Liver (tissue), 9 donors: ENCODE results near the gene NPW. TPM values are rescaled to one million over a fixed set of nuclear protein-coding genes. Genes with fewer than 3 reads are reported as not detected.

Experiments used
- DNase-seq: peaks from one replicate; pipeline ENCODE4 v3.0.0-alpha.2; 2017; ENCODE audit warnings: low spot score
- H3K27ac ChIP-seq, 2 donors: one replicate each; pipeline ENCODE4 v1.7.0; 2013; ENCODE audit warnings: inconsistent platforms in 2 of 2, low read length in 2 of 2, control low read depth in 1 of 2, low read depth in 1 of 2, mild to moderate bottlenecking in 1 of 2
- H3K27me3 ChIP-seq, 4 donors: one replicate each; pipeline versions ENCODE4 v1.6.1 to v1.7.0; 2013; ENCODE audit warnings: low read length in 3 of 4, inconsistent platforms in 1 of 4, mild to moderate bottlenecking in 1 of 4, moderate library complexity in 1 of 4; ENCODE audit not compliant: control insufficient read depth in 4 of 4, insufficient read depth in 4 of 4
- H3K36me3 ChIP-seq, 4 donors: one replicate each; pipeline versions ENCODE4 v1.6.1 to v1.7.0; 2013; ENCODE audit warnings: low read length in 3 of 4, mild to moderate bottlenecking in 3 of 4, low read depth in 1 of 4, moderate library complexity in 1 of 4; ENCODE audit not compliant: control insufficient read depth in 4 of 4, insufficient read depth in 3 of 4
- H3K4me1 ChIP-seq, 4 donors: one replicate each; pipeline versions ENCODE4 v1.6.1 to v1.7.0; 2013; ENCODE audit warnings: low read length in 3 of 4, mild to moderate bottlenecking in 3 of 4, moderate library complexity in 1 of 4; ENCODE audit not compliant: control insufficient read depth in 4 of 4, insufficient read depth in 4 of 4
- H3K4me3 ChIP-seq, 3 donors: one replicate each; pipeline versions ENCODE4 v1.6.1 to v1.7.0; 2013; ENCODE audit warnings: low read length in 3 of 3, control low read depth in 1 of 3, low read depth in 1 of 3, mild to moderate bottlenecking in 1 of 3
- H3K9ac ChIP-seq, 2 donors: one replicate each; pipeline ENCODE4 v1.7.0; 2013; ENCODE audit warnings: low read length in 2 of 2, mild to moderate bottlenecking in 2 of 2, moderate library complexity in 2 of 2, control low read depth in 1 of 2, low read depth in 1 of 2
- H3K9me3 ChIP-seq, 4 donors: one replicate each; pipeline versions ENCODE4 v1.6.1 to v1.7.0; 2013; ENCODE audit warnings: low read length in 3 of 4; ENCODE audit not compliant: control insufficient read depth in 4 of 4
- EGR1 ChIP-seq, 2 donors: IDR thresholded peaks; 2 replicates each; pipeline ENCODE4 v1.6.1; 2016 to 2018; ENCODE audit warnings: antibody characterized with exemption in 2 of 2, low read depth in 2 of 2
- FOXA1 ChIP-seq: IDR thresholded peaks from 2 replicates; pipeline ENCODE4 v1.6.1; 2016; ENCODE audit warnings: antibody characterized with exemption
- FOXA2 ChIP-seq: IDR thresholded peaks from 2 replicates; pipeline ENCODE4 v1.6.1; 2016; ENCODE audit warnings: antibody characterized with exemption
- GABPA ChIP-seq, 2 donors: IDR thresholded peaks in 1 of 2; conservative IDR thresholded peaks in 1 of 2; 2 replicates each; pipeline ENCODE4 v1.6.1; 2016; ENCODE audit warnings: antibody characterized with exemption in 2 of 2, mild to moderate bottlenecking in 1 of 2, moderate library complexity in 1 of 2
- HNF4A ChIP-seq, 2 donors: conservative IDR thresholded peaks; 2 replicates each; pipeline ENCODE4 v1.6.1; 2016; ENCODE audit warnings: antibody characterized with exemption in 2 of 2, mild to moderate bottlenecking in 2 of 2
- HNF4G ChIP-seq: IDR thresholded peaks from 2 replicates; pipeline ENCODE4 v1.6.1; 2016; ENCODE audit warnings: antibody characterized with exemption
- JUND ChIP-seq, 2 donors: IDR thresholded peaks; 2 replicates each; pipeline ENCODE4 v1.6.1; 2016; ENCODE audit warnings: antibody characterized with exemption in 2 of 2
- NR2F2 ChIP-seq: IDR thresholded peaks from 2 replicates; pipeline ENCODE4 v1.6.1; 2016; ENCODE audit warnings: antibody characterized with exemption
- RAD21 ChIP-seq, 2 donors: IDR thresholded peaks; 2 replicates each; pipeline ENCODE4 v1.6.1; 2016; ENCODE audit warnings: antibody characterized with exemption in 2 of 2, mild to moderate bottlenecking in 2 of 2
- RXRA ChIP-seq, 2 donors: IDR thresholded peaks; 2 replicates each; pipeline ENCODE4 v1.6.1; 2017 to 2018; ENCODE audit warnings: antibody characterized with exemption in 2 of 2, mild to moderate bottlenecking in 1 of 2
- SP1 ChIP-seq: IDR thresholded peaks from 2 replicates; pipeline ENCODE4 v1.6.1; 2018; ENCODE audit warnings: antibody characterized with exemption, mild to moderate bottlenecking
- TAF1 ChIP-seq: conservative IDR thresholded peaks from 2 replicates; pipeline ENCODE4 v1.6.1; 2016; ENCODE audit warnings: antibody characterized with exemption, mild to moderate bottlenecking
- YY1 ChIP-seq: IDR thresholded peaks from 2 replicates; pipeline ENCODE4 v1.6.1; 2016; ENCODE audit warnings: antibody characterized with exemption, mild to moderate bottlenecking
- WGBS: extraction: QIAGEN DNeasy Blood & Tissue Kit; methylation state at CpG from one replicate; pipeline ENCODE4 v1.1.7; 2013; 5-methylcytosine and 5-hydroxymethylcytosine counted together
- polyA plus RNA-seq, 2 donors: library from polyadenylated mRNA; stranded (reverse) in 1 of 2; unstranded in 1 of 2; fragments of 200-250 nt in 1 of 2; fragments of >200 nt in 1 of 2; fragmentation: Nextera tagmentation in 1 of 2; extraction: Ambion mirVana in 1 of 2; gene quantifications; one replicate each; pipeline versions ENCODE4 v1.2.1 to v1.2.3, GENCODE V29; 2013 to 2015
- total RNA-seq, 2 donors: library from RNA; depleted of rRNA; stranded (reverse); fragments of >200 nt; gene quantifications; one replicate each; pipeline ENCODE4 v1.2.3, GENCODE V29; 2014
- TF ChIP-seq, protein P1 (sequence below): IDR thresholded peaks from 2 replicates; pipeline ENCODE4 v1.6.1; 2016; ENCODE audit warnings: antibody characterized with exemption
- TF ChIP-seq, protein P2 (sequence below): IDR thresholded peaks from 2 replicates; pipeline ENCODE4 v1.6.1; 2016; ENCODE audit warnings: antibody characterized with exemption, mild to moderate bottlenecking
- TF ChIP-seq, protein P3 (sequence below): IDR thresholded peaks from 2 replicates; pipeline ENCODE4 v1.6.1; 2016; ENCODE audit warnings: antibody characterized with exemption
- TF ChIP-seq, protein P4 (sequence below): IDR thresholded peaks from 2 replicates; pipeline ENCODE4 v1.6.1; 2016; ENCODE audit warnings: antibody characterized with exemption
- TF ChIP-seq, protein P5 (sequence below): fragments of 150-350 bp; IDR thresholded peaks from 2 replicates; pipeline ENCODE4 v1.5.1; 2017; ENCODE audit warnings: improper control_type of control experiment, low read depth, low read length; ENCODE audit not compliant: missing input control
- donor health status: healthy.
- donor health status: healthy.
- donor health status: healthy.
- donor health status: healthy.
- donor health status: healthy.

NPW gene
- total and polyA plus RNA-seq, 4 donors: 1.3 to 20.6 (median 9.1) TPM

DNA sequence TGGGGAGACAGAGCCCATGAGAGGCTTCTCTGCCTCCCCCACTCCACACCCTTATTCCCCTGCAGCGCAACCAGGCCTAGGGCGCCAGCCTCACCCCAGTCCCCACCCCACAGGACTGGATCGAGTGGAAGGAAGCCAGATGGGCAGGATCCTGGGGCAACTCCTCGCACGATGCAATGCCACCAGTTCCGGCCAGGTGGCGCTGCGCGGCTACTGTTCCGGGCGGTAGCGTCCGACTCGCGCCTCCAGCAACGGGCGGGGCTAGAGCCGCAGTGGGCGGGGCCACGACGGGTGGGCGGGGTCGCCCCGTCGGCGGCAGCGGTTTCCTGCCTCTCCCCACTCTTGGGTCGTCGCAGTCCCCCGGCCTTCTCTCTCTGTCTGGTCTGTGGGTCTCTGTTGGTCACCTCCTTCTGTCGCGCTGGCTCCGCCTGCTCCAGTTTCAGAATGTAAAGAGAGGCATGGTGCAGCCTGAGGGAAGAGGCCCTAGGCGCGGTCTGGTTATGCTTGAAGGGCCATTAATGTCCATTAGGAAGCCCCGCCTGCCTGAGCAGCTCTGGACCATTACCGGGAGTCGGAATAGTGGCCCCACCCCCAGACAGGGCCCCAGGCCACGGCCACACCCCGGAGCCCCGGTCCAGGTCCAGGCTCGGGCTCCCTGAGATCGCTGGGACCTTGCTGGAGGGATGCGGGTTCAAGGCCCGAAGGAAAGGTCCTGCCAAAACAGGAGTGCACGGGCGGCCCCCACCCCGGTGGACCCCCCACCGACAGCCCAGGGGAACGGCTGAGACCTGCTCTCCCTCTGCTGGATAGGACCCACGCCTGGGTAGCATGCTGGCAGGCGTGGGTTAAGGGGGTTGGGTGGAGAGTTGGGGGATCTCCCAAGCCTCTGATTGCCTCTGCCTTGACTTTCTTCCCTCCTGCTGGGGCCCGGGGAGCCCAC is 3.8 kb downstream of the NPW start:
- TF ChIP-seq TAF1: no peak
- TF ChIP-seq GABPA (IDR thresholded peaks at IDR 0.05 in 1 of 2, conservative IDR thresholded peaks at IDR 0.05 in 1 of 2): peak in 1 of 2 donors; percentile 15
- TF ChIP-seq JUND (IDR thresholded peaks at IDR 0.05): no peak
- TF ChIP-seq, protein P1, sequence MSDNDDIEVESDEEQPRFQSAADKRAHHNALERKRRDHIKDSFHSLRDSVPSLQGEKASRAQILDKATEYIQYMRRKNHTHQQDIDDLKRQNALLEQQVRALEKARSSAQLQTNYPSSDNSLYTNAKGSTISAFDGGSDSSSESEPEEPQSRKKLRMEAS: no peak
- no peak for TF ChIP-seq FOXA2
- TF ChIP-seq, protein P2, sequence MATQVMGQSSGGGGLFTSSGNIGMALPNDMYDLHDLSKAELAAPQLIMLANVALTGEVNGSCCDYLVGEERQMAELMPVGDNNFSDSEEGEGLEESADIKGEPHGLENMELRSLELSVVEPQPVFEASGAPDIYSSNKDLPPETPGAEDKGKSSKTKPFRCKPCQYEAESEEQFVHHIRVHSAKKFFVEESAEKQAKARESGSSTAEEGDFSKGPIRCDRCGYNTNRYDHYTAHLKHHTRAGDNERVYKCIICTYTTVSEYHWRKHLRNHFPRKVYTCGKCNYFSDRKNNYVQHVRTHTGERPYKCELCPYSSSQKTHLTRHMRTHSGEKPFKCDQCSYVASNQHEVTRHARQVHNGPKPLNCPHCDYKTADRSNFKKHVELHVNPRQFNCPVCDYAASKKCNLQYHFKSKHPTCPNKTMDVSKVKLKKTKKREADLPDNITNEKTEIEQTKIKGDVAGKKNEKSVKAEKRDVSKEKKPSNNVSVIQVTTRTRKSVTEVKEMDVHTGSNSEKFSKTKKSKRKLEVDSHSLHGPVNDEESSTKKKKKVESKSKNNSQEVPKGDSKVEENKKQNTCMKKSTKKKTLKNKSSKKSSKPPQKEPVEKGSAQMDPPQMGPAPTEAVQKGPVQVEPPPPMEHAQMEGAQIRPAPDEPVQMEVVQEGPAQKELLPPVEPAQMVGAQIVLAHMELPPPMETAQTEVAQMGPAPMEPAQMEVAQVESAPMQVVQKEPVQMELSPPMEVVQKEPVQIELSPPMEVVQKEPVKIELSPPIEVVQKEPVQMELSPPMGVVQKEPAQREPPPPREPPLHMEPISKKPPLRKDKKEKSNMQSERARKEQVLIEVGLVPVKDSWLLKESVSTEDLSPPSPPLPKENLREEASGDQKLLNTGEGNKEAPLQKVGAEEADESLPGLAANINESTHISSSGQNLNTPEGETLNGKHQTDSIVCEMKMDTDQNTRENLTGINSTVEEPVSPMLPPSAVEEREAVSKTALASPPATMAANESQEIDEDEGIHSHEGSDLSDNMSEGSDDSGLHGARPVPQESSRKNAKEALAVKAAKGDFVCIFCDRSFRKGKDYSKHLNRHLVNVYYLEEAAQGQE: no peak
- TF ChIP-seq HNF4G: no peak
- TF ChIP-seq EGR1 (IDR thresholded peaks at IDR 0.05; ENCODE audit: low read depth in 2 of 2): no peak
- TF ChIP-seq RXRA (IDR thresholded peaks at IDR 0.05): no peak
- peak; percentile 39 for TF ChIP-seq SP1
- peak; percentile 97 for TF ChIP-seq RAD21 (IDR thresholded peaks at IDR 0.05)
- TF ChIP-seq, protein P3, sequence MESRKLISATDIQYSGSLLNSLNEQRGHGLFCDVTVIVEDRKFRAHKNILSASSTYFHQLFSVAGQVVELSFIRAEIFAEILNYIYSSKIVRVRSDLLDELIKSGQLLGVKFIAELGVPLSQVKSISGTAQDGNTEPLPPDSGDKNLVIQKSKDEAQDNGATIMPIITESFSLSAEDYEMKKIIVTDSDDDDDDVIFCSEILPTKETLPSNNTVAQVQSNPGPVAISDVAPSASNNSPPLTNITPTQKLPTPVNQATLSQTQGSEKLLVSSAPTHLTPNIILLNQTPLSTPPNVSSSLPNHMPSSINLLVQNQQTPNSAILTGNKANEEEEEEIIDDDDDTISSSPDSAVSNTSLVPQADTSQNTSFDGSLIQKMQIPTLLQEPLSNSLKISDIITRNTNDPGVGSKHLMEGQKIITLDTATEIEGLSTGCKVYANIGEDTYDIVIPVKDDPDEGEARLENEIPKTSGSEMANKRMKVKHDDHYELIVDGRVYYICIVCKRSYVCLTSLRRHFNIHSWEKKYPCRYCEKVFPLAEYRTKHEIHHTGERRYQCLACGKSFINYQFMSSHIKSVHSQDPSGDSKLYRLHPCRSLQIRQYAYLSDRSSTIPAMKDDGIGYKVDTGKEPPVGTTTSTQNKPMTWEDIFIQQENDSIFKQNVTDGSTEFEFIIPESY: no peak
- no peak for TF ChIP-seq NR2F2
- no peak for TF ChIP-seq HNF4A (conservative IDR thresholded peaks at IDR 0.05)
- TF ChIP-seq, protein P4, sequence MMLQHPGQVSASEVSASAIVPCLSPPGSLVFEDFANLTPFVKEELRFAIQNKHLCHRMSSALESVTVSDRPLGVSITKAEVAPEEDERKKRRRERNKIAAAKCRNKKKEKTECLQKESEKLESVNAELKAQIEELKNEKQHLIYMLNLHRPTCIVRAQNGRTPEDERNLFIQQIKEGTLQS: no peak
- TF ChIP-seq YY1: no peak
- no peak for TF ChIP-seq FOXA1
- TF ChIP-seq, protein P5, sequence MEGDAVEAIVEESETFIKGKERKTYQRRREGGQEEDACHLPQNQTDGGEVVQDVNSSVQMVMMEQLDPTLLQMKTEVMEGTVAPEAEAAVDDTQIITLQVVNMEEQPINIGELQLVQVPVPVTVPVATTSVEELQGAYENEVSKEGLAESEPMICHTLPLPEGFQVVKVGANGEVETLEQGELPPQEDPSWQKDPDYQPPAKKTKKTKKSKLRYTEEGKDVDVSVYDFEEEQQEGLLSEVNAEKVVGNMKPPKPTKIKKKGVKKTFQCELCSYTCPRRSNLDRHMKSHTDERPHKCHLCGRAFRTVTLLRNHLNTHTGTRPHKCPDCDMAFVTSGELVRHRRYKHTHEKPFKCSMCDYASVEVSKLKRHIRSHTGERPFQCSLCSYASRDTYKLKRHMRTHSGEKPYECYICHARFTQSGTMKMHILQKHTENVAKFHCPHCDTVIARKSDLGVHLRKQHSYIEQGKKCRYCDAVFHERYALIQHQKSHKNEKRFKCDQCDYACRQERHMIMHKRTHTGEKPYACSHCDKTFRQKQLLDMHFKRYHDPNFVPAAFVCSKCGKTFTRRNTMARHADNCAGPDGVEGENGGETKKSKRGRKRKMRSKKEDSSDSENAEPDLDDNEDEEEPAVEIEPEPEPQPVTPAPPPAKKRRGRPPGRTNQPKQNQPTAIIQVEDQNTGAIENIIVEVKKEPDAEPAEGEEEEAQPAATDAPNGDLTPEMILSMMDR: peak; percentile 98
- Histone ChIP-seq H3K9ac (no peak overlapping the region), H3K36me3 (no peaks in the 10 kb centered on the region), H3K27me3 (no peaks in the 10 kb centered on the region), H3K4me3 (peak overlapping the region in 1 of 3 donors; percentile 18), H3K9me3 (no peaks in the 10 kb centered on the region), H3K4me1 (peaks cover 25 to 60% (median 42%) of the 10 kb centered on the region in 4 donors), H3K27ac (peak overlapping the region; percentile 54 to 61)
- DNase-seq: peak; percentile 99
- WGBS: 20% methylated on average over 53 of the region's 53 CpGs
